Neural cell (in vitro differentiated cells): ENCODE data around the gene IFTAP. TPM values are rescaled to one million over a fixed set of nuclear protein-coding genes. Genes with fewer than 3 reads are reported as not detected.

Source experiments
- H2AFZ ChIP-seq: fragments of 200-600, 300-800 bp; sonication (generic), shearing (Covaris generic); 2 replicates; pipeline ENCODE4 v1.6.0; 2014; ENCODE audit warnings: low read depth, mild to moderate bottlenecking, antibody characterized with exemption, low read length, moderate library complexity
- H3F3A ChIP-seq: fragments of 200-600 bp; shearing (Covaris generic); 2 replicates; pipeline ENCODE4 v1.6.1; 2016; ENCODE audit warnings: mild to moderate bottlenecking, moderate library complexity, mixed read lengths, antibody characterized with exemption, low read length; ENCODE audit not compliant: insufficient read depth, poor library complexity, severe bottlenecking
- H3K27ac ChIP-seq: fragments of 200-600, 300-800 bp; sonication (generic), shearing (Covaris generic); 2 replicates; pipeline ENCODE4 v1.5.1; 2014; ENCODE audit warnings: mild to moderate bottlenecking, low read length, moderate library complexity
- H3K27me3 ChIP-seq: fragments of 300-800, 200-600 bp; sonication (generic), shearing (Covaris generic); 2 replicates; pipeline ENCODE4 v1.6.0; 2014; ENCODE audit warnings: mild to moderate bottlenecking, low read depth, low read length, moderate library complexity; ENCODE audit not compliant: insufficient read depth
- H3K36me3 ChIP-seq: fragments of 300-800, 200-600 bp; sonication (generic), shearing (Covaris generic); 2 replicates; pipeline ENCODE4 v1.5.1; 2014; ENCODE audit warnings: mild to moderate bottlenecking, antibody characterized with exemption, low read length, moderate library complexity; ENCODE audit not compliant: insufficient read depth
- H3K4me2 ChIP-seq: fragments of 300-800, 200-600 bp; sonication (generic), shearing (Covaris generic); 2 replicates; pipeline ENCODE4 v1.6.0; 2014; ENCODE audit warnings: mild to moderate bottlenecking, low read length
- H3K4me3 ChIP-seq: fragments of 300-800, 200-600 bp; sonication (generic), shearing (Covaris generic); 2 replicates; pipeline ENCODE4 v1.5.1; 2014; ENCODE audit warnings: mild to moderate bottlenecking, low read length, moderate library complexity
- H3K79me2 ChIP-seq: fragments of 200-600 bp; shearing (Covaris generic); replicated peaks from 2 replicates; pipeline ENCODE4 v1.6.0; 2014; ENCODE audit warnings: mild to moderate bottlenecking, low read length, moderate library complexity; ENCODE audit not compliant: insufficient read depth
- H3K9ac ChIP-seq: fragments of 300-800, 200-600 bp; sonication (generic), shearing (Covaris generic); 2 replicates; pipeline ENCODE4 v1.6.1; 2016; ENCODE audit warnings: mild to moderate bottlenecking, low read length, mixed read lengths
- H3K9me2 ChIP-seq: fragments of 200-600 bp; shearing (Covaris generic); 2 replicates; pipeline ENCODE4 v1.6.1; 2016; ENCODE audit warnings: mild to moderate bottlenecking, low read length, mixed read lengths; ENCODE audit not compliant: insufficient read depth
- H3K9me3 ChIP-seq: fragments of 200-600, 300-800 bp; sonication (generic), shearing (Covaris generic); 2 replicates; pipeline ENCODE4 v1.6.1; 2016; ENCODE audit warnings: mild to moderate bottlenecking, mixed run types, low read length, moderate library complexity, mixed read lengths
- H4K20me1 ChIP-seq: fragments of 200-600 bp; shearing (Covaris generic); 2 replicates; pipeline ENCODE4 v1.6.1; 2016; ENCODE audit warnings: mild to moderate bottlenecking, mixed run types; ENCODE audit not compliant: insufficient read depth
- EP300 ChIP-seq: fragments of 450-650 bp; conservative IDR thresholded peaks from 2 replicates; pipeline ENCODE4 v1.6.1; 2014; ENCODE audit warnings: antibody characterized with exemption, mild to moderate bottlenecking, moderate library complexity; ENCODE audit not compliant: poor library complexity, severe bottlenecking
- EZH2 ChIP-seq: fragments of 200-600, 300-800 bp; shearing (Covaris generic), sonication (generic); IDR thresholded peaks from 2 replicates; pipeline ENCODE4 v1.6.1; 2014; ENCODE audit warnings: antibody characterized with exemption, low read length, borderline replicate concordance, mild to moderate bottlenecking; ENCODE audit not compliant: insufficient read depth, poor library complexity, severe bottlenecking
- MXI1 ChIP-seq: fragments of 450-650 bp; conservative IDR thresholded peaks from 2 replicates; pipeline ENCODE4 v1.6.1; 2014; ENCODE audit warnings: antibody characterized with exemption, mild to moderate bottlenecking; ENCODE audit not compliant: poor library complexity, severe bottlenecking
- POLR2AphosphoS5 ChIP-seq: IDR thresholded peaks from 2 replicates; pipeline ENCODE4 v1.6.1; 2012
- RAD21 ChIP-seq: fragments of 450-650 bp; conservative IDR thresholded peaks from 2 replicates; pipeline ENCODE4 v1.6.1; 2014; ENCODE audit warnings: antibody characterized with exemption, mild to moderate bottlenecking, moderate library complexity
- SMC3 ChIP-seq: fragments of 450-650 bp; conservative IDR thresholded peaks from 2 replicates; pipeline ENCODE4 v1.6.1; 2014; ENCODE audit warnings: antibody characterized with exemption, mild to moderate bottlenecking, moderate library complexity; ENCODE audit not compliant: poor library complexity
- TAF1 ChIP-seq: IDR thresholded peaks from 2 replicates; pipeline ENCODE4 v1.6.1; 2012; ENCODE audit warnings: low read depth
- polyA plus RNA-seq: library from polyadenylated mRNA; depleted of rRNA; stranded (reverse); fragments of >200 nt; gene quantifications from 2 replicates; pipeline ENCODE4 v1.2.3, GENCODE V29; 2014
- TF ChIP-seq, protein P1 (sequence below): IDR thresholded peaks from 2 replicates; pipeline ENCODE4 v1.6.1; 2012; ENCODE audit warnings: borderline replicate concordance
- TF ChIP-seq, protein P2 (sequence below): fragments of 450-650 bp; IDR thresholded peaks from 2 replicates; pipeline ENCODE4 v1.5.1; 2014; ENCODE audit warnings: antibody characterized with exemption, mild to moderate bottlenecking, moderate library complexity; ENCODE audit not compliant: poor library complexity, severe bottlenecking

Gene IFTAP
- polyA plus RNA-seq, 1 donor from 2014 or later, result 71.9 TPM

DNA sequence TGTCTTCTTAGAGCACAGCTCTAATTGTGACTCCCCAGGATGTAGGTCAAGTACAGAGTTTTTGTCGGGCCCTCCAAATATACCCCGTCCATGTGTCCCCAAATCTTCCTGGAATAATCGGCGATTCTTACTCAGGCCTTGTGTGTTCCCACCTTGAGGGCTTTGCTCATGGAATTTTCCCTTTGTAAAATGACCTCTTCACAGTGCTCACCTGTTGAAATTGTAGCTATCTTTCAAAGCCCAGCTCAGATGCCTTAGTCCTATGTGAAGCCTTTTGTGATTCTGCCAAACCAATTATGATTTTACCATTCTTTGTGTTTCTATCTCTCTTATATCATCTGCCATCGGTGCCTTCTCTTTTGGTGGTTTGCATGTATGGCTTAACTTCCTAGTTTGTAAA, 33.8 kb downstream of the IFTAP start:
- Histone ChIP-seq H3K27ac (no peak overlapping the region), H3K36me3 (no peaks in the 10 kb centered on the region), H4K20me1 (no peaks in the 10 kb centered on the region), H3F3A (no peaks in the 10 kb centered on the region), H2AFZ (no peak overlapping the region), H3K4me2 (no peak overlapping the region), H3K79me2 (no peaks in the 10 kb centered on the region), H3K27me3 (no peaks in the 10 kb centered on the region), H3K4me3 (no peak overlapping the region), H3K9me3 (no peaks in the 10 kb centered on the region), H3K9ac (no peak overlapping the region), H3K9me2 (no peaks in the 10 kb centered on the region)
- TF ChIP-seq MXI1, result no peak
- no peak for TF ChIP-seq RAD21
- no peak for TF ChIP-seq POLR2AphosphoS5
- TF ChIP-seq, protein P1, sequence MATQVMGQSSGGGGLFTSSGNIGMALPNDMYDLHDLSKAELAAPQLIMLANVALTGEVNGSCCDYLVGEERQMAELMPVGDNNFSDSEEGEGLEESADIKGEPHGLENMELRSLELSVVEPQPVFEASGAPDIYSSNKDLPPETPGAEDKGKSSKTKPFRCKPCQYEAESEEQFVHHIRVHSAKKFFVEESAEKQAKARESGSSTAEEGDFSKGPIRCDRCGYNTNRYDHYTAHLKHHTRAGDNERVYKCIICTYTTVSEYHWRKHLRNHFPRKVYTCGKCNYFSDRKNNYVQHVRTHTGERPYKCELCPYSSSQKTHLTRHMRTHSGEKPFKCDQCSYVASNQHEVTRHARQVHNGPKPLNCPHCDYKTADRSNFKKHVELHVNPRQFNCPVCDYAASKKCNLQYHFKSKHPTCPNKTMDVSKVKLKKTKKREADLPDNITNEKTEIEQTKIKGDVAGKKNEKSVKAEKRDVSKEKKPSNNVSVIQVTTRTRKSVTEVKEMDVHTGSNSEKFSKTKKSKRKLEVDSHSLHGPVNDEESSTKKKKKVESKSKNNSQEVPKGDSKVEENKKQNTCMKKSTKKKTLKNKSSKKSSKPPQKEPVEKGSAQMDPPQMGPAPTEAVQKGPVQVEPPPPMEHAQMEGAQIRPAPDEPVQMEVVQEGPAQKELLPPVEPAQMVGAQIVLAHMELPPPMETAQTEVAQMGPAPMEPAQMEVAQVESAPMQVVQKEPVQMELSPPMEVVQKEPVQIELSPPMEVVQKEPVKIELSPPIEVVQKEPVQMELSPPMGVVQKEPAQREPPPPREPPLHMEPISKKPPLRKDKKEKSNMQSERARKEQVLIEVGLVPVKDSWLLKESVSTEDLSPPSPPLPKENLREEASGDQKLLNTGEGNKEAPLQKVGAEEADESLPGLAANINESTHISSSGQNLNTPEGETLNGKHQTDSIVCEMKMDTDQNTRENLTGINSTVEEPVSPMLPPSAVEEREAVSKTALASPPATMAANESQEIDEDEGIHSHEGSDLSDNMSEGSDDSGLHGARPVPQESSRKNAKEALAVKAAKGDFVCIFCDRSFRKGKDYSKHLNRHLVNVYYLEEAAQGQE, result no peak
- no peak for TF ChIP-seq SMC3
- TF ChIP-seq TAF1, result no peak
- no peak for TF ChIP-seq EZH2
- no peak for TF ChIP-seq EP300
- TF ChIP-seq, protein P2, sequence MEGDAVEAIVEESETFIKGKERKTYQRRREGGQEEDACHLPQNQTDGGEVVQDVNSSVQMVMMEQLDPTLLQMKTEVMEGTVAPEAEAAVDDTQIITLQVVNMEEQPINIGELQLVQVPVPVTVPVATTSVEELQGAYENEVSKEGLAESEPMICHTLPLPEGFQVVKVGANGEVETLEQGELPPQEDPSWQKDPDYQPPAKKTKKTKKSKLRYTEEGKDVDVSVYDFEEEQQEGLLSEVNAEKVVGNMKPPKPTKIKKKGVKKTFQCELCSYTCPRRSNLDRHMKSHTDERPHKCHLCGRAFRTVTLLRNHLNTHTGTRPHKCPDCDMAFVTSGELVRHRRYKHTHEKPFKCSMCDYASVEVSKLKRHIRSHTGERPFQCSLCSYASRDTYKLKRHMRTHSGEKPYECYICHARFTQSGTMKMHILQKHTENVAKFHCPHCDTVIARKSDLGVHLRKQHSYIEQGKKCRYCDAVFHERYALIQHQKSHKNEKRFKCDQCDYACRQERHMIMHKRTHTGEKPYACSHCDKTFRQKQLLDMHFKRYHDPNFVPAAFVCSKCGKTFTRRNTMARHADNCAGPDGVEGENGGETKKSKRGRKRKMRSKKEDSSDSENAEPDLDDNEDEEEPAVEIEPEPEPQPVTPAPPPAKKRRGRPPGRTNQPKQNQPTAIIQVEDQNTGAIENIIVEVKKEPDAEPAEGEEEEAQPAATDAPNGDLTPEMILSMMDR, result no peak

DNA sequence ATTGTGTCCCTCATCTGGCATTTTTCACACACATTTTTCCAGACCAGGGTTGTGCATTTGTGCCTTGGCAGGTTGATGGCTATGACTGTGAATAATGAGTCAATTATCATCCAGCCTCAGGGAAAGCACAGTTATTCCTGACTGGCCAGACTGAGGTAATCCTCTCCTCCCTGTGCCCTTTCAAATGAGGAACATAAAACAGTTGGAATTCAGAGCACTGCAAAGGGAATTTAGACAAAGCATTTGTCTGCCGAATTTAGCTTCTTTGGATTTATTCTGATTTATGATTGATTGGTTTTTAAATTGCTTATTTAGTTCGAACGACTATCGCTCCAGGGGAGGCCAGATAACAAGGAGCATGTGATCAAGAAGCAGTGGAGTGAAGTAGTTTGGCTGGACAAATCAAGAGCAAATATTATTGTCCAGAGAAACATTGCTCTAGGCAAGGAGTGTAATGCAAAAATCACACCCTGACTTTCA, 34.5 kb downstream of the IFTAP start:
- TF ChIP-seq SMC3, result no peak
- TF ChIP-seq, protein P1, result peak; percentile 46
- no peaks in the 10 kb centered on the region for H4K20me1 ChIP-seq
- no peaks in the 10 kb centered on the region for H3F3A ChIP-seq
- H3K4me3 ChIP-seq, result no peak overlapping the region
- no peaks in the 10 kb centered on the region for H3K79me2 ChIP-seq
- no peak overlapping the region for H3K4me2 ChIP-seq
- no peak overlapping the region for H3K9ac ChIP-seq
- no peaks in the 10 kb centered on the region for H3K36me3 ChIP-seq
- H3K27ac ChIP-seq, result no peak overlapping the region
- no peaks in the 10 kb centered on the region for H3K27me3 ChIP-seq
- no peak overlapping the region for H2AFZ ChIP-seq
- no peaks in the 10 kb centered on the region for H3K9me3 ChIP-seq
- no peaks in the 10 kb centered on the region for H3K9me2 ChIP-seq
